ENCODE data around the gene TTBK1.

- TF ChIP-seq, protein P1, sequence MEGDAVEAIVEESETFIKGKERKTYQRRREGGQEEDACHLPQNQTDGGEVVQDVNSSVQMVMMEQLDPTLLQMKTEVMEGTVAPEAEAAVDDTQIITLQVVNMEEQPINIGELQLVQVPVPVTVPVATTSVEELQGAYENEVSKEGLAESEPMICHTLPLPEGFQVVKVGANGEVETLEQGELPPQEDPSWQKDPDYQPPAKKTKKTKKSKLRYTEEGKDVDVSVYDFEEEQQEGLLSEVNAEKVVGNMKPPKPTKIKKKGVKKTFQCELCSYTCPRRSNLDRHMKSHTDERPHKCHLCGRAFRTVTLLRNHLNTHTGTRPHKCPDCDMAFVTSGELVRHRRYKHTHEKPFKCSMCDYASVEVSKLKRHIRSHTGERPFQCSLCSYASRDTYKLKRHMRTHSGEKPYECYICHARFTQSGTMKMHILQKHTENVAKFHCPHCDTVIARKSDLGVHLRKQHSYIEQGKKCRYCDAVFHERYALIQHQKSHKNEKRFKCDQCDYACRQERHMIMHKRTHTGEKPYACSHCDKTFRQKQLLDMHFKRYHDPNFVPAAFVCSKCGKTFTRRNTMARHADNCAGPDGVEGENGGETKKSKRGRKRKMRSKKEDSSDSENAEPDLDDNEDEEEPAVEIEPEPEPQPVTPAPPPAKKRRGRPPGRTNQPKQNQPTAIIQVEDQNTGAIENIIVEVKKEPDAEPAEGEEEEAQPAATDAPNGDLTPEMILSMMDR (conservative IDR thresholded peaks at IDR 0.05; ENCODE audit: low read depth, low read length) = no peak
- no peak for TF ChIP-seq EZH2 (IDR thresholded peaks at IDR 0.05; ENCODE audit: borderline replicate concordance, low read depth, low read length, poor library complexity, severe bottlenecking)
Observed at GRCh38 chr6:43216200-43216599, 27.1 kb upstream of the TTBK1 start.

Data from A673 (cell line).